Hematopoietic multipotent progenitor cell treated with erythropoietin and hydrocortisone succinate and interleukin-3 and kit ligand, for 17 days (in vitro differentiated cells): ENCODE data around the gene ZBTB4.
A peak's percentile ranks its signal among the peaks of the same experiment; 100 is the strongest.

Experiments used
- DNase-seq: peaks from one replicate; pipeline ENCODE4 v3.0.0-alpha.2; 2015; ENCODE audit warnings: low spot score

Gene ZBTB4

GRCh38 chr17:7468804-7469389 is 10.5 kb downstream of the ZBTB4 start:
- no peak for DNase-seq

GRCh38 chr17:7468290-7468689 is 11.1 kb downstream of the ZBTB4 start:
- DNase-seq, result no peak

- DNase-seq, result no peak
Measured at GRCh38 chr17:7467498-7467897, 11.9 kb downstream of the ZBTB4 start.

- DNase-seq, result peak; percentile 70
Measured at GRCh38 chr17:7466639-7467341, 12.6 kb downstream of the ZBTB4 start.

GRCh38 chr17:7466318-7466638 is 13.2 kb downstream of the ZBTB4 start:
- no peak for DNase-seq

- DNase-seq, result no peak
Measured at GRCh38 chr17:7465597-7466275, 13.7 kb downstream of the ZBTB4 start.

- DNase-seq, result no peak
Measured at GRCh38 chr17:7464081-7464480, 15.3 kb downstream of the ZBTB4 start.

- no peak for DNase-seq
Measured at GRCh38 chr17:7463372-7463846, 16.0 kb downstream of the ZBTB4 start.

- no peak for DNase-seq
Measured at GRCh38 chr17:7462474-7463371, 16.7 kb downstream of the ZBTB4 start.

GRCh38 chr17:7460850-7461660 is 18.4 kb downstream of the ZBTB4 start:
- DNase-seq, result no peak

GRCh38 chr17:7459961-7460545 is 19.4 kb downstream of the ZBTB4 start:
- DNase-seq, result no peak

GRCh38 chr17:7448461-7448860 is 31.0 kb downstream of the ZBTB4 start:
- no peak for DNase-seq

- no peak for DNase-seq
Measured at GRCh38 chr17:7445619-7445968, 33.8 kb downstream of the ZBTB4 start.

GRCh38 chr17:7444682-7445618 is 34.5 kb downstream of the ZBTB4 start, which contains the start of gene CHRNB1:
TSS of gene CHRNB1 (plus strand) at chr17:7445061. CDS start at chr17:7445128, 67 bp downstream.
- DNase-seq, result peak; percentile 67

- no peak for DNase-seq
Measured at GRCh38 chr17:7443499-7444485, 35.6 kb downstream of the ZBTB4 start.

- no peak for DNase-seq
Measured at GRCh38 chr17:7442142-7442541, 37.3 kb downstream of the ZBTB4 start.

GRCh38 chr17:7441266-7441665 is 38.2 kb downstream of the ZBTB4 start:
- no peak for DNase-seq

- no peak for DNase-seq
Measured at GRCh38 chr17:7440834-7441195, 38.6 kb downstream of the ZBTB4 start.
